ENCODE data around the gene AKNA. TPM values are rescaled to one million over a fixed set of nuclear protein-coding genes. Genes with fewer than 3 reads are reported as not detected.
A peak's percentile ranks its signal among the peaks of the same experiment; 100 is the strongest.

AKNA gene
- total RNA-seq, 1 donor from 2014 or later, result 14.6 TPM

GRCh38 chr9:114386361-114386885, 1.4 kb downstream of the AKNA start:
- peak overlapping the region; percentile 51 for H3K4me3 ChIP-seq (ENCODE audit: low read depth, low read length)
- no peak for DNase-seq (ENCODE audit: low read depth)
- TF ChIP-seq, protein P1, sequence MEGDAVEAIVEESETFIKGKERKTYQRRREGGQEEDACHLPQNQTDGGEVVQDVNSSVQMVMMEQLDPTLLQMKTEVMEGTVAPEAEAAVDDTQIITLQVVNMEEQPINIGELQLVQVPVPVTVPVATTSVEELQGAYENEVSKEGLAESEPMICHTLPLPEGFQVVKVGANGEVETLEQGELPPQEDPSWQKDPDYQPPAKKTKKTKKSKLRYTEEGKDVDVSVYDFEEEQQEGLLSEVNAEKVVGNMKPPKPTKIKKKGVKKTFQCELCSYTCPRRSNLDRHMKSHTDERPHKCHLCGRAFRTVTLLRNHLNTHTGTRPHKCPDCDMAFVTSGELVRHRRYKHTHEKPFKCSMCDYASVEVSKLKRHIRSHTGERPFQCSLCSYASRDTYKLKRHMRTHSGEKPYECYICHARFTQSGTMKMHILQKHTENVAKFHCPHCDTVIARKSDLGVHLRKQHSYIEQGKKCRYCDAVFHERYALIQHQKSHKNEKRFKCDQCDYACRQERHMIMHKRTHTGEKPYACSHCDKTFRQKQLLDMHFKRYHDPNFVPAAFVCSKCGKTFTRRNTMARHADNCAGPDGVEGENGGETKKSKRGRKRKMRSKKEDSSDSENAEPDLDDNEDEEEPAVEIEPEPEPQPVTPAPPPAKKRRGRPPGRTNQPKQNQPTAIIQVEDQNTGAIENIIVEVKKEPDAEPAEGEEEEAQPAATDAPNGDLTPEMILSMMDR (conservative IDR thresholded peaks at IDR 0.05; ENCODE audit: low read depth, low read length), result no peak

- H3K4me3 ChIP-seq (ENCODE audit: low read depth, low read length), result no peak overlapping the region
Observed at GRCh38 chr9:114385397-114386181, 2.2 kb downstream of the AKNA start.

GRCh38 chr9:114384836-114385396, 2.9 kb downstream of the AKNA start:
- no peak for DNase-seq (ENCODE audit: low read depth)
- TF ChIP-seq, protein P1 (conservative IDR thresholded peaks at IDR 0.05; ENCODE audit: low read depth, low read length), result no peak
- H3K4me3 ChIP-seq (ENCODE audit: low read depth, low read length), result no peak overlapping the region

More at GRCh38 chr9:114385397-114386181, 2.2 kb downstream of the AKNA start:
- TF ChIP-seq, protein P1 (conservative IDR thresholded peaks at IDR 0.05; ENCODE audit: low read depth, low read length), result peak; percentile 1
- DNase-seq (ENCODE audit: low read depth), result no peak

- TF ChIP-seq, protein P1 (conservative IDR thresholded peaks at IDR 0.05; ENCODE audit: low read depth, low read length), result no peak
- no peak for DNase-seq (ENCODE audit: low read depth)
- H3K4me3 ChIP-seq (ENCODE audit: low read depth, low read length), result no peak overlapping the region
Observed at GRCh38 chr9:114384341-114384740, 3.4 kb downstream of the AKNA start.

- TF ChIP-seq, protein P1 (conservative IDR thresholded peaks at IDR 0.05; ENCODE audit: low read depth, low read length), result no peak
- no peak overlapping the region for H3K4me3 ChIP-seq (ENCODE audit: low read depth, low read length)
- DNase-seq (ENCODE audit: low read depth), result no peak
Observed at GRCh38 chr9:114383521-114384231, 4.1 kb downstream of the AKNA start.

GRCh38 chr9:114382699-114383520, 4.9 kb downstream of the AKNA start:
- TF ChIP-seq, protein P1 (conservative IDR thresholded peaks at IDR 0.05; ENCODE audit: low read depth, low read length), result no peak
- DNase-seq (ENCODE audit: low read depth), result no peak
- no peak overlapping the region for H3K4me3 ChIP-seq (ENCODE audit: low read depth, low read length)

Data from epithelial cell of proximal tubule (primary cell).